K562 (cell line): ENCODE data around the gene CHCHD4. TPM values are rescaled to one million over a fixed set of nuclear protein-coding genes. Genes with fewer than 3 reads are reported as not detected.
A peak's percentile ranks its signal among the peaks of the same experiment; 100 is the strongest.

Source experiments
- AFF1 ChIP-seq, 2 experiments: fragments of 450-650 bp; IDR thresholded peaks; 2 replicates each; pipeline ENCODE4 v1.6.1; 2018; ENCODE audit warnings: mild to moderate bottlenecking in 2 of 2, low read depth in 1 of 2; ENCODE audit not compliant: partially characterized antibody in 2 of 2
- BACH1 ChIP-seq: fragments of 200-800 bp; sonication (Bioruptor generic); IDR thresholded peaks from 2 replicates; pipeline ENCODE4 v1.6.1; 2016; ENCODE audit warnings: missing genetic modification characterization, missing compliant biosample characterization
- CBFA2T3 ChIP-seq: fragments of 450-650 bp; IDR thresholded peaks from 2 replicates; pipeline ENCODE4 v1.6.1; 2017
- DIDO1 ChIP-seq: fragments of 450-650 bp; IDR thresholded peaks from 2 replicates; pipeline ENCODE4 v1.6.1; 2016; ENCODE audit warnings: low read depth, missing biosample characterization, missing genetic modification characterization
- EP300 ChIP-seq: IDR thresholded peaks from 2 replicates; pipeline ENCODE4 v1.6.1; 2012; ENCODE audit warnings: low read length, improper control_type of control experiment
- EZH2 ChIP-seq: IDR thresholded peaks from 2 replicates; pipeline ENCODE4 v1.6.1; 2012; ENCODE audit warnings: low read depth, mild to moderate bottlenecking, inconsistent platforms, low read length, borderline replicate concordance
- FOXP4 ChIP-seq: sonication (generic); formaldehyde crosslinking; IDR thresholded peaks from 2 replicates; pipeline ENCODE4 v1.8.0; 2022; ENCODE audit warnings: mild to moderate bottlenecking, missing genetic modification reagents, borderline replicate concordance
- GATA2 ChIP-seq: sonication (generic); formaldehyde crosslinking; IDR thresholded peaks from 2 replicates; pipeline ENCODE4 v1.4.0; 2020; ENCODE audit warnings: mild to moderate bottlenecking, missing genetic modification reagents
- HEY1 ChIP-seq: fragments of 250-450 bp; sonication (Bioruptor Pico); IDR thresholded peaks from 2 replicates; pipeline ENCODE4 v1.5.0; 2020; ENCODE audit warnings: mild to moderate bottlenecking, moderate library complexity, borderline replicate concordance
- HMGN3 ChIP-seq: IDR thresholded peaks from 2 replicates; pipeline ENCODE4 v1.6.1; 2011; ENCODE audit warnings: borderline replicate concordance, low read depth, mild to moderate bottlenecking, mixed read lengths, low read length; ENCODE audit not compliant: insufficient read length; ENCODE audit errors: extremely low read depth
- HMGXB4 ChIP-seq: sonication (generic); formaldehyde crosslinking; IDR thresholded peaks from 2 replicates; pipeline ENCODE4 v1.8.1; 2023; ENCODE audit warnings: mild to moderate bottlenecking, missing genetic modification reagents
- ZNF253 ChIP-seq: fragments of 250-450 bp; sonication (Bioruptor Pico); conservative IDR thresholded peaks from 2 replicates; pipeline ENCODE4 v1.6.1; 2021; ENCODE audit warnings: mild to moderate bottlenecking
- ZNF274 ChIP-seq: IDR thresholded peaks from 2 replicates; pipeline ENCODE4 v1.6.1; 2011; ENCODE audit warnings: low read depth, mild to moderate bottlenecking, low read length, moderate library complexity, borderline replicate concordance
- ZNF280A ChIP-seq: fragments of 450-650 bp; IDR thresholded peaks from 2 replicates; pipeline ENCODE4 v1.6.1; 2018; ENCODE audit warnings: mild to moderate bottlenecking, low read depth; ENCODE audit not compliant: partially characterized antibody
- ZNF444 ChIP-seq: fragments of 250-450 bp; sonication (Bioruptor Pico); IDR thresholded peaks from 2 replicates; pipeline ENCODE4 v1.4.0; 2020; ENCODE audit warnings: mild to moderate bottlenecking, moderate library complexity
- polyA plus RNA-seq, 8 experiments: library from polyadenylated mRNA; depleted of rRNA in 4 of 8; stranded (reverse) in 5 of 8; unstranded in 3 of 8; fragments of >200 nt; fragmentation: Nextera tagmentation in 2 of 8; fragmentation: Illumina TruSeq in 1 of 8; extraction: Ambion mirVana in 2 of 8; extraction: Trizol in 1 of 8; gene quantifications; 2 replicates each; pipeline versions ENCODE4 v1.2.1 to v1.2.3, GENCODE V29; 2011 to 2014; ENCODE audit warnings: inconsistent platforms in 1 of 8, missing spikeins in 1 of 8
- total RNA-seq, 7 experiments: library from RNA; depleted of rRNA in 6 of 7; stranded (reverse); fragments of >200 nt in 6 of 7; fragmentation: Illumina TruSeq in 2 of 7; extraction: Trizol in 2 of 7; gene quantifications; 2 replicates each; pipeline versions ENCODE4 v1.2.1 to v1.2.3, GENCODE V29; 2011 to 2021; ENCODE audit warnings: low replicate concordance in 1 of 7

Gene CHCHD4
- total and polyA plus RNA-seq, 9 of the 15 experiments (the other 6 are each of a cell fraction or from before 2014, with no cell fraction given) = 55.4 to 225 (median 77.2) TPM

- no peak for TF ChIP-seq HMGXB4 (CRISPR knock-in tag)
- TF ChIP-seq CBFA2T3 = no peak
- TF ChIP-seq AFF1 (IDR thresholded peaks at IDR 0.05; ENCODE audit: low read depth in 1 of 2, partially characterized antibody in 2 of 2) = no peak
- TF ChIP-seq ZNF253 (CRISPR knock-in tag) = no peak
- TF ChIP-seq HMGN3 = peak; percentile 17
- no peak for TF ChIP-seq DIDO1
- TF ChIP-seq ZNF444 (CRISPR knock-in tag) = no peak
- peak; percentile 56 for TF ChIP-seq EP300
- peak; percentile 54 for TF ChIP-seq GATA2 (CRISPR knock-in tag)
- no peak for TF ChIP-seq BACH1 (tag)
- TF ChIP-seq EZH2 = no peak
- TF ChIP-seq HEY1 (CRISPR knock-in tag) = no peak
- no peak for TF ChIP-seq ZNF274
- no peak for TF ChIP-seq ZNF280A
- TF ChIP-seq FOXP4 (CRISPR knock-in tag) = no peak
These were observed 19.9 kb upstream of the CHCHD4 start (continued) for GRCh38 chr3:14144423-14145075.
